NCI-H226 (cell line): ENCODE results near the gene GON7.

ENCODE experiments used
- DNase-seq: peaks from one replicate; pipeline ENCODE4 v3.0.0-alpha.2; 2015

Gene GON7

GRCh38 chr14:93155667-93156066 is 51.2 kb downstream of the GON7 start:
- DNase-seq: no peak

- DNase-seq: no peak
Measured at GRCh38 chr14:93153121-93153520, 53.7 kb downstream of the GON7 start.
